Choroid plexus epithelial cell (primary cell): ENCODE results near the gene TM2D1.

Experiments used
- DNase-seq: peaks from one replicate; pipeline ENCODE4 v3.0.0-alpha.2; 2010; ENCODE audit warnings: low read depth
- H3K4me3 ChIP-seq: 2 replicates; pipeline ENCODE4 v1.5.1; 2011; ENCODE audit warnings: low read depth, mild to moderate bottlenecking, control low read depth, low read length, moderate library complexity
- TF ChIP-seq, protein P1 (sequence below): conservative IDR thresholded peaks from 2 replicates; pipeline ENCODE4 v1.5.1; 2011; ENCODE audit warnings: low read depth, mild to moderate bottlenecking, control low read depth, inconsistent platforms, low read length, moderate library complexity

The TM2D1 gene

GRCh38 chr1:61724813-61725694 is at the start of gene TM2D1:
TSS of gene TM2D1 (minus strand) at chr1:61725141. CDS start at chr1:61725120, 21 bp downstream.
- TF ChIP-seq, protein P1, sequence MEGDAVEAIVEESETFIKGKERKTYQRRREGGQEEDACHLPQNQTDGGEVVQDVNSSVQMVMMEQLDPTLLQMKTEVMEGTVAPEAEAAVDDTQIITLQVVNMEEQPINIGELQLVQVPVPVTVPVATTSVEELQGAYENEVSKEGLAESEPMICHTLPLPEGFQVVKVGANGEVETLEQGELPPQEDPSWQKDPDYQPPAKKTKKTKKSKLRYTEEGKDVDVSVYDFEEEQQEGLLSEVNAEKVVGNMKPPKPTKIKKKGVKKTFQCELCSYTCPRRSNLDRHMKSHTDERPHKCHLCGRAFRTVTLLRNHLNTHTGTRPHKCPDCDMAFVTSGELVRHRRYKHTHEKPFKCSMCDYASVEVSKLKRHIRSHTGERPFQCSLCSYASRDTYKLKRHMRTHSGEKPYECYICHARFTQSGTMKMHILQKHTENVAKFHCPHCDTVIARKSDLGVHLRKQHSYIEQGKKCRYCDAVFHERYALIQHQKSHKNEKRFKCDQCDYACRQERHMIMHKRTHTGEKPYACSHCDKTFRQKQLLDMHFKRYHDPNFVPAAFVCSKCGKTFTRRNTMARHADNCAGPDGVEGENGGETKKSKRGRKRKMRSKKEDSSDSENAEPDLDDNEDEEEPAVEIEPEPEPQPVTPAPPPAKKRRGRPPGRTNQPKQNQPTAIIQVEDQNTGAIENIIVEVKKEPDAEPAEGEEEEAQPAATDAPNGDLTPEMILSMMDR: no peak
- peak; percentile 90 for DNase-seq
- H3K4me3 ChIP-seq: peak within 1 kb of the TSS; percentile 100

- DNase-seq: no peak
- TF ChIP-seq, protein P1: no peak
- H3K4me3 ChIP-seq: no peak overlapping the region
Observed at GRCh38 chr1:61770131-61770530, 45.2 kb upstream of the TM2D1 start.

GRCh38 chr1:61757950-61758349 is 33.0 kb upstream of the TM2D1 start:
- peak; percentile 70 for DNase-seq
- no peak overlapping the region for H3K4me3 ChIP-seq
- TF ChIP-seq, protein P1: no peak

GRCh38 chr1:61756773-61757172 is 31.8 kb upstream of the TM2D1 start:
- no peak for DNase-seq
- H3K4me3 ChIP-seq: no peak overlapping the region
- TF ChIP-seq, protein P1: no peak

GRCh38 chr1:61754545-61754944 is 29.6 kb upstream of the TM2D1 start:
- no peak for DNase-seq
- TF ChIP-seq, protein P1: no peak
- H3K4me3 ChIP-seq: no peak overlapping the region

- DNase-seq: no peak
- H3K4me3 ChIP-seq: no peak overlapping the region
Observed at GRCh38 chr1:61753998-61754508, 29.1 kb upstream of the TM2D1 start.

More at GRCh38 chr1:61753998-61754508, 29.1 kb upstream of the TM2D1 start:
- TF ChIP-seq, protein P1: no peak
